ENCODE data around the gene DRAP1. TPM values are rescaled to one million over a fixed set of nuclear protein-coding genes. Genes with fewer than 3 reads are reported as not detected.
A peak's percentile ranks its signal among the peaks of the same experiment; 100 is the strongest.

DRAP1 gene
- total and polyA plus RNA-seq, 9 of the 15 experiments (the other 6 are each of a cell fraction or from before 2014, with no cell fraction given) = 9.6 to 200 (median 92.9) TPM

GRCh38 chr11:65872586-65873317 lies 46.5 kb upstream of the DRAP1 start, which contains the start of gene EFEMP2 (continued):
- TF ChIP-seq MTA3 (IDR thresholded peaks at IDR 0.05; ENCODE audit: borderline replicate concordance) = no peak
- no peak for TF ChIP-seq E2F1 (CRISPR knock-in tag; IDR thresholded peaks at IDR 0.05)
- peak; percentile 23; the same call in 1 of the 2 replicates for TF ChIP-seq ZBTB7A (IDR thresholded peaks at IDR 0.05; ENCODE audit: borderline replicate concordance, control insufficient read depth, low read depth, low read length)
- peak; percentile 93 for TF ChIP-seq ZBTB33 (CRISPR knock-in tag; IDR thresholded peaks at IDR 0.05)
- TF ChIP-seq CBX5 (IDR thresholded peaks at IDR 0.05; ENCODE audit: borderline replicate concordance, low read depth) = no peak
- no peak for TF ChIP-seq CREB3 (tag; conservative IDR thresholded peaks at IDR 0.05; ENCODE audit: low read depth)
- TF ChIP-seq FOXJ3 (CRISPR knock-in tag; IDR thresholded peaks at IDR 0.05) = no peak
- no peak for TF ChIP-seq XRCC3 (IDR thresholded peaks at IDR 0.05)
- no peak for TF ChIP-seq HINFP (tag; conservative IDR thresholded peaks at IDR 0.05; ENCODE audit: low read depth)
- TF ChIP-seq NRF1 (conservative IDR thresholded peaks at IDR 0.05 in 1 of 2, IDR thresholded peaks at IDR 0.05 in 1 of 2) = no peak
- TF ChIP-seq GTF2F1 (IDR thresholded peaks at IDR 0.05; ENCODE audit: low read depth, low read length) = no peak
- no peak for TF ChIP-seq ZNF609 (CRISPR knock-in tag; IDR thresholded peaks at IDR 0.05; ENCODE audit: borderline replicate concordance)
- TF ChIP-seq GABPB1 (CRISPR knock-in tag; IDR thresholded peaks at IDR 0.05) = no peak
- TF ChIP-seq CXXC5 (CRISPR knock-in tag; IDR thresholded peaks at IDR 0.05) = no peak
- no peak for TF ChIP-seq NONO (IDR thresholded peaks at IDR 0.05; ENCODE audit: low read depth in 2 of 2, low read length in 1 of 2)
- TF ChIP-seq EP400 (IDR thresholded peaks at IDR 0.05) = no peak
